Measurements from ENCODE around the gene ZNF276.

DNA sequence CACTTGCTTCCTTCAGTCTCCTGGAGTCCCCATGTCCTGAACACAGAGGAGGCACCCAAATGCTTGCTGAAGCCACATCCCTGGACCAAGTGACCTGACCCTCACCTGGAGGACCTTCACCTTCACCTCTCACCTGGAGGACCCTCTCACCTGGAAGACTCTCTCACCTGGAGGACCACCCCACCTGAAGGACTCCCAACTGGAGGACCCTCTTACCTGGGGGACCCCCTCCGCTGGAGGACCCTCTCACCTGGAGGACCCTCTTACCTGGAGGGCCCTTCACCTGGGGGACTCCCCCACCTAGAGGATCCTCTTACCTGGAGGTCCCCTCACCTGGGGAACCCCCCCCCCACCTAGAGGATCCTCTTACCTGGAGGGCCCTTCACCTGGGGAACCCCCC lies 35.4 kb upstream of the ZNF276 start:
- TF ChIP-seq, protein P1, sequence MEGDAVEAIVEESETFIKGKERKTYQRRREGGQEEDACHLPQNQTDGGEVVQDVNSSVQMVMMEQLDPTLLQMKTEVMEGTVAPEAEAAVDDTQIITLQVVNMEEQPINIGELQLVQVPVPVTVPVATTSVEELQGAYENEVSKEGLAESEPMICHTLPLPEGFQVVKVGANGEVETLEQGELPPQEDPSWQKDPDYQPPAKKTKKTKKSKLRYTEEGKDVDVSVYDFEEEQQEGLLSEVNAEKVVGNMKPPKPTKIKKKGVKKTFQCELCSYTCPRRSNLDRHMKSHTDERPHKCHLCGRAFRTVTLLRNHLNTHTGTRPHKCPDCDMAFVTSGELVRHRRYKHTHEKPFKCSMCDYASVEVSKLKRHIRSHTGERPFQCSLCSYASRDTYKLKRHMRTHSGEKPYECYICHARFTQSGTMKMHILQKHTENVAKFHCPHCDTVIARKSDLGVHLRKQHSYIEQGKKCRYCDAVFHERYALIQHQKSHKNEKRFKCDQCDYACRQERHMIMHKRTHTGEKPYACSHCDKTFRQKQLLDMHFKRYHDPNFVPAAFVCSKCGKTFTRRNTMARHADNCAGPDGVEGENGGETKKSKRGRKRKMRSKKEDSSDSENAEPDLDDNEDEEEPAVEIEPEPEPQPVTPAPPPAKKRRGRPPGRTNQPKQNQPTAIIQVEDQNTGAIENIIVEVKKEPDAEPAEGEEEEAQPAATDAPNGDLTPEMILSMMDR (IDR thresholded peaks at IDR 0.05), result no peak
- no peak for TF ChIP-seq POLR2A (IDR thresholded peaks at IDR 0.05)
- no peak for TF ChIP-seq POLR2AphosphoS5 (IDR thresholded peaks at IDR 0.05)
- TF ChIP-seq EP300 (IDR thresholded peaks at IDR 0.05; ENCODE audit: low read depth), result no peak
